ENCODE measurements around the gene SNX25. TPM values are rescaled to one million over a fixed set of nuclear protein-coding genes. Genes with fewer than 3 reads are reported as not detected.

The SNX25 gene
- total and polyA plus RNA-seq, 8 donors = 2.6 to 36.8 (median 8.3) TPM

DNA sequence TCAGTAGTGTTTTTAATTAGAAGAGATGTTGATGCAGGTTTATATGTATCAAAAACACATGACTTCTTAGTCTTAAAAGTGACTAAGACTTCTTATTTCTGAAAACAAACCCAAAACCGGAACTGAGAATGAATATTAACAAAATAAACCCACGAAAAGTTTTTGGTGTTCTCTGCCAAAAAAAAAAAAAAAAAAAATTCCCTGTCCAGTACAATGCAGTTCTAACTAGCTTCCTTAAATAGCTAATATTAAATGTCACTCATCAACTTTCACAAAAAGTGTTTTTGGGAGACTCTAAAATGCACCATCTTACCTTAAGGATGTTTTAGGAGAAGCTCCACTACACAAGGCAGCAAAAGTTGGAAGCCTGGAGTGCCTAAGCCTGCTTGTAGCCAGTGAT lies 189.2 kb downstream of the SNX25 start:
- H3K4me1 ChIP-seq = peaks cover 14 to 60% (median 34%) of the 10 kb centered on the region in 4 donors
- peaks cover 0 to 50% (median 45%) of the 10 kb centered on the region in 4 donors for H3K36me3 ChIP-seq
- intact Hi-C loops (cut with DNase I; ENCODE audit: low total_unique reads) = loop anchor here (10.0 kb wide), 1 partner anchor 184 kb away; no protein-coding TSS in a partner anchor
- no peaks in the 10 kb centered on the region for H3K27me3 ChIP-seq
- no peak for DNase-seq
- peak overlapping the region in 1 of 5 donors; percentile 99 for H3K27ac ChIP-seq
- H3K4me3 ChIP-seq = no peak overlapping the region
- 10 to 37% (median 15%) methylated on average over 2 of the region's 2 CpGs for WGBS, 5 donors
- TF ChIP-seq, protein P1, sequence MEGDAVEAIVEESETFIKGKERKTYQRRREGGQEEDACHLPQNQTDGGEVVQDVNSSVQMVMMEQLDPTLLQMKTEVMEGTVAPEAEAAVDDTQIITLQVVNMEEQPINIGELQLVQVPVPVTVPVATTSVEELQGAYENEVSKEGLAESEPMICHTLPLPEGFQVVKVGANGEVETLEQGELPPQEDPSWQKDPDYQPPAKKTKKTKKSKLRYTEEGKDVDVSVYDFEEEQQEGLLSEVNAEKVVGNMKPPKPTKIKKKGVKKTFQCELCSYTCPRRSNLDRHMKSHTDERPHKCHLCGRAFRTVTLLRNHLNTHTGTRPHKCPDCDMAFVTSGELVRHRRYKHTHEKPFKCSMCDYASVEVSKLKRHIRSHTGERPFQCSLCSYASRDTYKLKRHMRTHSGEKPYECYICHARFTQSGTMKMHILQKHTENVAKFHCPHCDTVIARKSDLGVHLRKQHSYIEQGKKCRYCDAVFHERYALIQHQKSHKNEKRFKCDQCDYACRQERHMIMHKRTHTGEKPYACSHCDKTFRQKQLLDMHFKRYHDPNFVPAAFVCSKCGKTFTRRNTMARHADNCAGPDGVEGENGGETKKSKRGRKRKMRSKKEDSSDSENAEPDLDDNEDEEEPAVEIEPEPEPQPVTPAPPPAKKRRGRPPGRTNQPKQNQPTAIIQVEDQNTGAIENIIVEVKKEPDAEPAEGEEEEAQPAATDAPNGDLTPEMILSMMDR (IDR thresholded peaks at IDR 0.05) = no peak
- no peak for TF ChIP-seq POLR2AphosphoS5 (IDR thresholded peaks at IDR 0.05)
- no peak for TF ChIP-seq EP300 (IDR thresholded peaks at IDR 0.05)
- TF ChIP-seq POLR2A (IDR thresholded peaks at IDR 0.05) = no peak
- H3K9me3 ChIP-seq = no peaks in the 10 kb centered on the region

- TF ChIP-seq POLR2A (IDR thresholded peaks at IDR 0.05) (no peak), EP300 (IDR thresholded peaks at IDR 0.05) (no peak), POLR2AphosphoS5 (IDR thresholded peaks at IDR 0.05) (no peak)
- TF ChIP-seq, protein P1 (IDR thresholded peaks at IDR 0.05) = no peak
- Histone ChIP-seq H3K4me3 (peak overlapping the region in 1 of 4 donors; percentile 4), H3K9me3 (no peaks in the 10 kb centered on the region), H3K27ac (peak overlapping the region in 1 of 5 donors; percentile 34), H3K27me3 (no peaks in the 10 kb centered on the region), H3K4me1 (peaks cover 14 to 57% (median 34%) of the 10 kb centered on the region in 4 donors), H3K36me3 (peaks cover 3 to 58% (median 51%) of the 10 kb centered on the region in 4 donors)
- DNase-seq = no peak
- WGBS, 5 donors = 22 to 46% (median 44%) methylated on average over 8 of the region's 8 CpGs
- intact Hi-C loops (cut with DNase I; ENCODE audit: low total_unique reads) = loop anchor here (10.0 kb wide), 1 partner anchor 185 kb away; no protein-coding TSS in a partner anchor
Observed at GRCh38 chr4:185399466-185399865, 190.1 kb downstream of the SNX25 start.

- H3K27me3 ChIP-seq = no peaks in the 10 kb centered on the region
- H3K4me3 ChIP-seq = no peak overlapping the region
- TF ChIP-seq, protein P1 (IDR thresholded peaks at IDR 0.05) = no peak
- TF ChIP-seq POLR2AphosphoS5 (IDR thresholded peaks at IDR 0.05) (no peak), POLR2A (IDR thresholded peaks at IDR 0.05) (no peak), EP300 (IDR thresholded peaks at IDR 0.05) (no peak)
- no peaks in the 10 kb centered on the region for H3K9me3 ChIP-seq
- intact Hi-C loops (cut with DNase I; ENCODE audit: low total_unique reads) = no loop called here
- peaks cover 0 to 25% (median 10%) of the 10 kb centered on the region in 4 donors for H3K4me1 ChIP-seq
- no peak for DNase-seq
- 89 to 99% (median 92%) methylated on average over 4 of the region's 4 CpGs for WGBS, 5 donors
- no peak overlapping the region for H3K27ac ChIP-seq
- peaks cover 9 to 95% (median 91%) of the 10 kb centered on the region in 4 donors for H3K36me3 ChIP-seq
Observed at GRCh38 chr4:185404031-185404430, 194.6 kb downstream of the SNX25 start.

DNA sequence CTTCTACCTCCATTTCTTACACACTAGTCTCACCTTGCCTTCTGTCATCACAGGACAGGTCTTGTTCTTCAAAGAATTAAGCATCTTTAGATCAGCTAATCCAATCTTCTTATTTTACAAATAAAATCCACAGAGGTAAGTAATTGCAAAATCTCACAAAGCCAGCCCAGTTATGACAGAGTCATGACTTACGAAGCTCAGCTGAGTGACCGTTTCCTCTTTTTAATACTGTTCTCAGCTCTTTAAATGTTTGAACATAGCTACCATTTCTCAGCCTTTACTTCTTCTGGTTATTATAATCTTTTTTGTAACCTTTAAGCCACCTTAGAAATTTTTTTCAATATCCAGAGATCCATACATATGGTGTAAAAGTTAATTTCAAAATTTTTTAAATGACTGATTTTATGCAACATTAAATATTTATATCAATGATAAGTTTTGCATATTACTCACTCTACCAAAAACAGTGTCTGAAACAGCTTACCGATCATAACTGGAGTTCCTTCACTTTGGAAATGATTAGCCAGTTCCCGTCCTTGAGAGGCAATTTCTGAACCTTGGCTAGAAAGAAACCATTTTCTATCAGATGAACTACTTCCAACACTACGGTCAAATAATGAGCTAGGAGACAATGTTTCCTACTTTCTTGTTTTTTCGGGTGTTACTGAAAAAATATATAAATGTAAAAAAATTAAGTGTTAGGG lies 196.1 kb downstream of the SNX25 start:
- intact Hi-C loops (cut with DNase I; ENCODE audit: low total_unique reads) = no loop called here
- H3K27ac ChIP-seq = no peak overlapping the region
- TF ChIP-seq, protein P1 (IDR thresholded peaks at IDR 0.05) = no peak
- no peak for TF ChIP-seq POLR2A (IDR thresholded peaks at IDR 0.05)
- TF ChIP-seq POLR2AphosphoS5 (IDR thresholded peaks at IDR 0.05) = no peak
- TF ChIP-seq EP300 (IDR thresholded peaks at IDR 0.05) = no peak
- no peaks in the 10 kb centered on the region for H3K27me3 ChIP-seq
- no peaks in the 10 kb centered on the region for H3K9me3 ChIP-seq
- H3K4me1 ChIP-seq = peaks cover 0 to 11% (median 5%) of the 10 kb centered on the region in 4 donors
- H3K4me3 ChIP-seq = no peak overlapping the region
- DNase-seq = no peak
- H3K36me3 ChIP-seq = peaks cover 9 to 92% (median 88%) of the 10 kb centered on the region in 4 donors
- WGBS, 5 donors = 83 to 88% (median 86%) methylated on average over 6 of the region's 6 CpGs

All from stomach (tissue), 9 donors.